IMR-90 (cell line): ENCODE data around the gene ANAPC7. TPM values are rescaled to one million over a fixed set of nuclear protein-coding genes. Genes with fewer than 3 reads are reported as not detected.

ENCODE experiments used
- ATAC-seq: fragments of 200-7000 bp; cut with Tn5 transposase; 2 replicates; pipeline ENCODE4 v1.9.1; 2020; ENCODE audit warnings: low read depth, mild to moderate bottlenecking, moderate library complexity
- BruUV-seq: library from RNA; stranded (reverse); fragments of 400-500 nt; replicated peaks from 2 replicates; lab custom pipeline; 2021; lab: Mats Ljungman, UMichigan
- CTCF ChIA-PET: fragments of 300-600 bp; formaldehyde crosslinking; extraction: SDS; loops from one replicate; lab custom pipeline; 2021; ENCODE audit warnings: antibody characterized with exemption; lab: Yijun Ruan, JAX
- POLR2A ChIA-PET: fragments of 300-600 bp; sonication (Branson Sonifier 250); formaldehyde crosslinking; loops from one replicate; lab custom pipeline; 2022; ENCODE audit warnings: antibody characterized with exemption; ENCODE audit not compliant: unreplicated experiment; lab: Charles Lee
- DNase-seq: peaks from one replicate; pipeline ENCODE4 v3.0.0; 2013
- H2AFZ ChIP-seq: replicated peaks from 2 replicates; pipeline ENCODE3; 2013; ENCODE audit warnings: low read length, mild to moderate bottlenecking; ENCODE audit not compliant: poor library complexity
- H2AK5ac ChIP-seq: 2 replicates; pipeline ENCODE4 v1.6.1; 2013; ENCODE audit warnings: low read depth, low read length, inconsistent platforms
- H2AK9ac ChIP-seq: replicated peaks from 2 replicates; pipeline ENCODE3; 2013; ENCODE audit warnings: mild to moderate bottlenecking, low read depth, low read length, moderate library complexity; ENCODE audit not compliant: poor library complexity
- H2BK120ac ChIP-seq: 2 replicates; pipeline ENCODE4 v1.6.1; 2013; ENCODE audit warnings: low read depth, low read length, inconsistent platforms
- H2BK15ac ChIP-seq: 3 replicates; pipeline ENCODE4 v1.6.1; 2013; ENCODE audit warnings: low read depth, low read length, inconsistent platforms
- H2BK20ac ChIP-seq: 2 replicates; pipeline ENCODE4 v1.6.1; 2013; ENCODE audit warnings: low read depth, mild to moderate bottlenecking, inconsistent platforms, low read length, moderate library complexity
- H2BK5ac ChIP-seq: 2 replicates; pipeline ENCODE4 v1.6.1; 2013; ENCODE audit warnings: mild to moderate bottlenecking, low read depth, low read length, inconsistent platforms; ENCODE audit not compliant: poor library complexity, severe bottlenecking
- H3K14ac ChIP-seq: replicated peaks from 2 replicates; pipeline ENCODE4 v1.6.1; 2013; ENCODE audit warnings: low read depth, low read length, inconsistent platforms
- H3K18ac ChIP-seq: 2 replicates; pipeline ENCODE4 v1.6.1; 2013; ENCODE audit warnings: low read depth, low read length, control low read depth
- H3K23ac ChIP-seq: 2 replicates; pipeline ENCODE4 v1.6.1; 2013; ENCODE audit warnings: low read depth, low read length, inconsistent platforms
- H3K27ac ChIP-seq: 2 replicates; pipeline ENCODE4 v1.5.1; 2013; ENCODE audit warnings: mild to moderate bottlenecking, control low read depth, low read length; ENCODE audit not compliant: insufficient read depth
- H3K27me3 ChIP-seq: 2 replicates; pipeline ENCODE4 v1.6.1; 2013; ENCODE audit warnings: low read length; ENCODE audit not compliant: control insufficient read depth, insufficient read depth
- H3K36me3 ChIP-seq: 2 replicates; pipeline ENCODE4 v1.6.1; 2013; ENCODE audit warnings: low read length, mixed read lengths; ENCODE audit not compliant: control insufficient read depth, insufficient read depth
- H3K4ac ChIP-seq: 2 replicates; pipeline ENCODE4 v1.6.1; 2013; ENCODE audit warnings: low read depth, low read length, inconsistent platforms
- H3K4me1 ChIP-seq: 2 replicates; pipeline ENCODE4 v1.6.1; 2013; ENCODE audit warnings: low read length, mixed read lengths; ENCODE audit not compliant: control insufficient read depth, insufficient read depth
- H3K4me2 ChIP-seq: 2 replicates; pipeline ENCODE4 v1.6.1; 2013; ENCODE audit warnings: low read depth, mild to moderate bottlenecking, control low read depth, low read length, moderate library complexity
- H3K4me3 ChIP-seq: 2 replicates; pipeline ENCODE4 v1.5.1; 2013; ENCODE audit warnings: low read depth, mild to moderate bottlenecking, control low read depth, low read length, moderate library complexity; ENCODE audit not compliant: insufficient read depth
- H3K56ac ChIP-seq: 2 replicates; pipeline ENCODE4 v1.6.1; 2013; ENCODE audit warnings: low read length, inconsistent platforms; ENCODE audit not compliant: insufficient read depth; ENCODE audit errors: extremely low read depth
- H3K79me1 ChIP-seq, 2 experiments: 2 replicates each; pipeline ENCODE4 v1.6.1; 2013; ENCODE audit warnings: low read length in 2 of 2, inconsistent platforms in 1 of 2, low read depth in 1 of 2
- H3K9ac ChIP-seq: 2 replicates; pipeline ENCODE4 v1.6.1; 2013; ENCODE audit warnings: low read depth, low read length, control low read depth
- H3K9me1 ChIP-seq: 2 replicates; pipeline ENCODE4 v1.6.1; 2013; ENCODE audit warnings: low read length, inconsistent platforms; ENCODE audit not compliant: insufficient read depth
- H3K9me3 ChIP-seq: 2 replicates; pipeline ENCODE4 v1.6.1; 2013; ENCODE audit warnings: low read length; ENCODE audit not compliant: control insufficient read depth, insufficient read depth
- H4K20me1 ChIP-seq: 2 replicates; pipeline ENCODE4 v1.6.1; 2013; ENCODE audit warnings: low read length, inconsistent platforms; ENCODE audit not compliant: insufficient read depth
- H4K5ac ChIP-seq: 2 replicates; pipeline ENCODE4 v1.6.1; 2013; ENCODE audit warnings: mild to moderate bottlenecking, low read depth, low read length, control low read depth
- H4K8ac ChIP-seq, 2 experiments: 2 replicates each; pipeline ENCODE4 v1.6.1; 2013; ENCODE audit warnings: low read depth in 2 of 2, low read length in 2 of 2, control low read depth in 1 of 2, inconsistent platforms in 1 of 2
- H4K91ac ChIP-seq: 2 replicates; pipeline ENCODE4 v1.6.1; 2013; ENCODE audit warnings: low read depth, low read length, inconsistent platforms; ENCODE audit not compliant: insufficient read depth
- BHLHE40 ChIP-seq: fragments of 150-350 bp; IDR thresholded peaks from 2 replicates; pipeline ENCODE4 v1.6.1; 2016; ENCODE audit warnings: mild to moderate bottlenecking, low read depth, low read length
- CEBPB ChIP-seq: IDR thresholded peaks from 2 replicates; pipeline ENCODE4 v1.6.1; 2012; ENCODE audit warnings: low read depth, low read length, improper control_type of control experiment
- CHD1 ChIP-seq: IDR thresholded peaks from 2 replicates; pipeline ENCODE4 v1.6.1; 2012; ENCODE audit warnings: low read depth, low read length, improper control_type of control experiment
- CTCF ChIP-seq: conservative IDR thresholded peaks from 2 replicates; pipeline ENCODE4 v1.5.1; 2012; ENCODE audit warnings: mild to moderate bottlenecking, low read depth, low read length, improper control_type of control experiment
- ELK1 ChIP-seq: fragments of 150-350 bp; IDR thresholded peaks from 2 replicates; pipeline ENCODE4 v1.6.1; 2016; ENCODE audit warnings: low read depth, mild to moderate bottlenecking, low read length, moderate library complexity, borderline replicate concordance
- FOS ChIP-seq: fragments of 150-350 bp; IDR thresholded peaks from 2 replicates; pipeline ENCODE4 v1.6.1; 2016; ENCODE audit warnings: low read depth, low read length
- RAD21 ChIP-seq: IDR thresholded peaks from 2 replicates; pipeline ENCODE4 v1.6.1; 2012; ENCODE audit warnings: low read length, improper control_type of control experiment
- RCOR1 ChIP-seq: IDR thresholded peaks from 2 replicates; pipeline ENCODE4 v1.6.1; 2012; ENCODE audit warnings: mild to moderate bottlenecking, low read length, improper control_type of control experiment; ENCODE audit not compliant: insufficient replicate concordance
- RFX5 ChIP-seq: IDR thresholded peaks from 2 replicates; pipeline ENCODE4 v1.8.0; 2012; ENCODE audit warnings: low read depth, mild to moderate bottlenecking, low read length, moderate library complexity
- SMC3 ChIP-seq: fragments of 150-350 bp; IDR thresholded peaks from 2 replicates; pipeline ENCODE4 v1.6.1; 2016; ENCODE audit warnings: low read depth, mild to moderate bottlenecking, antibody characterized with exemption, low read length, moderate library complexity
- USF2 ChIP-seq: fragments of 150-350 bp; IDR thresholded peaks from 2 replicates; pipeline ENCODE4 v1.6.1; 2017; ENCODE audit warnings: mild to moderate bottlenecking, antibody characterized with exemption, low read length, low read depth
- WGBS, 2 experiments: methylation state at CpG; one replicate each; pipeline versions ENCODE4 v1.1.5 to v1.1.7; 2013; ENCODE audit warnings: missing lambda C conversion rate in 2 of 2; ENCODE audit not compliant: insufficient read length in 1 of 2; ENCODE audit errors: extremely low coverage in 2 of 2; 5-methylcytosine and 5-hydroxymethylcytosine counted together
- dilution Hi-C: fragments of 300-500 bp; cut with HindIII; formaldehyde crosslinking; loops from one replicate; pipeline ENCODE4 v1.14.3; 2018; ENCODE audit warnings: low sequenced_read_pairs; ENCODE audit not compliant: unreplicated experiment
- in situ Hi-C: fragments of 300-500 bp; cut with MboI; formaldehyde crosslinking; loops from 3 replicates; pipeline ENCODE4 v1.14.3; 2019; ENCODE audit warnings: low sequenced_read_pairs, inconsistent platforms, mixed read lengths
- intact Hi-C: fragments of 100-400 bp; cut with micrococcal nuclease; formaldehyde crosslinking; loops from 2 replicates; pipeline ENCODE4 v1.10.0; 2022
- polyA plus RNA-seq, 3 experiments: library from polyadenylated mRNA; depleted of rRNA; stranded (reverse); fragments of >200 nt; gene quantifications; 2 replicates each; pipeline ENCODE4 v1.2.3, GENCODE V29; 2012; ENCODE audit warnings: low replicate concordance in 1 of 3
- total RNA-seq: library from RNA; depleted of rRNA; stranded (reverse); fragments of >200 nt; gene quantifications from 2 replicates; pipeline ENCODE4 v1.2.3, GENCODE V29; 2012

ANAPC7 gene
- total and polyA plus RNA-seq, 2 of the 4 experiments (the other 2 are of a cell fraction) = 46.4 to 57.9 TPM

- TF ChIP-seq USF2 = no peak
These were observed 64.1 kb downstream of the ANAPC7 start (continued) for GRCh38 chr12:110339184-110339952.

- Histone ChIP-seq H3K14ac (no peak overlapping the region), H3K27me3 (no peaks in the 10 kb centered on the region), H4K5ac (no peak overlapping the region), H3K27ac (no peak overlapping the region), H3K79me1 (peaks cover 56 to 72% of the 10 kb centered on the region in 2 experiments), H3K36me3 (peaks cover 79% of the 10 kb centered on the region), H2BK5ac (no peak overlapping the region), H3K9me1 (peaks cover 21% of the 10 kb centered on the region; the same call in 1 of the 2 replicates), H3K9ac (no peak overlapping the region), H4K91ac (no peak overlapping the region), H4K20me1 (peaks cover 42% of the 10 kb centered on the region; the same call in 1 of the 2 replicates), H2BK120ac (no peak overlapping the region), H3K4me1 (no peaks in the 10 kb centered on the region), H3K18ac (no peak overlapping the region), H3K23ac (no peak overlapping the region), H2AK5ac (no peak overlapping the region), H3K4me2 (no peak overlapping the region), H3K56ac (no peak overlapping the region), H3K9me3 (no peaks in the 10 kb centered on the region), H2BK15ac (no peak overlapping the region), H2BK20ac (no peak overlapping the region), H3K4ac (no peak overlapping the region), H3K4me3 (no peak overlapping the region), H2AFZ (no peak overlapping the region), H4K8ac (no peak overlapping the region), H2AK9ac (no peak overlapping the region)
- no TSS peak for BruUV-seq
- ChIA-PET POLR2A (no interaction called here), CTCF (interaction anchor here (0.6 kb wide), 1 partner anchor 92 kb away, joined by 3 read pairs; no protein-coding TSS in a partner anchor)
- dilution Hi-C loops = no loop called here
- intact Hi-C loops = loop anchor here (2.0 kb wide), 1 partner anchor 238 kb away; no protein-coding TSS in a partner anchor
- DNase-seq (no peak), ATAC-seq (no peak)
- 67% methylated on average over 1 of the region's 3 CpGs; no CpG with 5 or more reads in 1 of the 2 experiments for WGBS, 2 experiments
- TF ChIP-seq SMC3 (no peak), CHD1 (no peak), BHLHE40 (no peak), FOS (no peak), RAD21 (peak; percentile 21; the same call in 1 of the 2 replicates), RCOR1 (no peak), CTCF (0 out of 2 replicates have a peak, but pooled peaks have one; percentile 9), RFX5 (no peak), ELK1 (no peak), CEBPB (no peak)
- in situ Hi-C loops = no loop called here
These were observed 64.8 kb downstream of the ANAPC7 start for GRCh38 chr12:110338754-110339153.
